ENCODE results near the gene C2CD2.

C2CD2 gene

GRCh38 chr21:41837756-41838297, 116.0 kb downstream of the C2CD2 start:
- Histone ChIP-seq H3K4me3 (replicated peaks; ENCODE audit: insufficient read depth, low read length) (no peak overlapping the region), H3K27ac (replicated peaks) (no peak overlapping the region), H3K27me3 (ENCODE audit: insufficient read depth, poor library complexity, severe bottlenecking) (no peaks in the 10 kb centered on the region)
- DNase-seq (ENCODE audit: low read depth in 1 of 2, low spot score in 1 of 2) = no peak
- TF ChIP-seq, protein P1, sequence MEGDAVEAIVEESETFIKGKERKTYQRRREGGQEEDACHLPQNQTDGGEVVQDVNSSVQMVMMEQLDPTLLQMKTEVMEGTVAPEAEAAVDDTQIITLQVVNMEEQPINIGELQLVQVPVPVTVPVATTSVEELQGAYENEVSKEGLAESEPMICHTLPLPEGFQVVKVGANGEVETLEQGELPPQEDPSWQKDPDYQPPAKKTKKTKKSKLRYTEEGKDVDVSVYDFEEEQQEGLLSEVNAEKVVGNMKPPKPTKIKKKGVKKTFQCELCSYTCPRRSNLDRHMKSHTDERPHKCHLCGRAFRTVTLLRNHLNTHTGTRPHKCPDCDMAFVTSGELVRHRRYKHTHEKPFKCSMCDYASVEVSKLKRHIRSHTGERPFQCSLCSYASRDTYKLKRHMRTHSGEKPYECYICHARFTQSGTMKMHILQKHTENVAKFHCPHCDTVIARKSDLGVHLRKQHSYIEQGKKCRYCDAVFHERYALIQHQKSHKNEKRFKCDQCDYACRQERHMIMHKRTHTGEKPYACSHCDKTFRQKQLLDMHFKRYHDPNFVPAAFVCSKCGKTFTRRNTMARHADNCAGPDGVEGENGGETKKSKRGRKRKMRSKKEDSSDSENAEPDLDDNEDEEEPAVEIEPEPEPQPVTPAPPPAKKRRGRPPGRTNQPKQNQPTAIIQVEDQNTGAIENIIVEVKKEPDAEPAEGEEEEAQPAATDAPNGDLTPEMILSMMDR (IDR thresholded peaks at IDR 0.05; ENCODE audit: insufficient read depth, low read length) = no peak
- TF ChIP-seq REST (IDR thresholded peaks at IDR 0.05; ENCODE audit: insufficient replicate concordance, low read depth) = no peak
- TF ChIP-seq POLR2AphosphoS5 (IDR thresholded peaks at IDR 0.05; ENCODE audit: low read depth) = no peak
- TF ChIP-seq GABPA (IDR thresholded peaks at IDR 0.05; ENCODE audit: low read depth) = no peak
- TF ChIP-seq SPI1 (IDR thresholded peaks at IDR 0.05; ENCODE audit: borderline replicate concordance, low read depth) = no peak

DNA sequence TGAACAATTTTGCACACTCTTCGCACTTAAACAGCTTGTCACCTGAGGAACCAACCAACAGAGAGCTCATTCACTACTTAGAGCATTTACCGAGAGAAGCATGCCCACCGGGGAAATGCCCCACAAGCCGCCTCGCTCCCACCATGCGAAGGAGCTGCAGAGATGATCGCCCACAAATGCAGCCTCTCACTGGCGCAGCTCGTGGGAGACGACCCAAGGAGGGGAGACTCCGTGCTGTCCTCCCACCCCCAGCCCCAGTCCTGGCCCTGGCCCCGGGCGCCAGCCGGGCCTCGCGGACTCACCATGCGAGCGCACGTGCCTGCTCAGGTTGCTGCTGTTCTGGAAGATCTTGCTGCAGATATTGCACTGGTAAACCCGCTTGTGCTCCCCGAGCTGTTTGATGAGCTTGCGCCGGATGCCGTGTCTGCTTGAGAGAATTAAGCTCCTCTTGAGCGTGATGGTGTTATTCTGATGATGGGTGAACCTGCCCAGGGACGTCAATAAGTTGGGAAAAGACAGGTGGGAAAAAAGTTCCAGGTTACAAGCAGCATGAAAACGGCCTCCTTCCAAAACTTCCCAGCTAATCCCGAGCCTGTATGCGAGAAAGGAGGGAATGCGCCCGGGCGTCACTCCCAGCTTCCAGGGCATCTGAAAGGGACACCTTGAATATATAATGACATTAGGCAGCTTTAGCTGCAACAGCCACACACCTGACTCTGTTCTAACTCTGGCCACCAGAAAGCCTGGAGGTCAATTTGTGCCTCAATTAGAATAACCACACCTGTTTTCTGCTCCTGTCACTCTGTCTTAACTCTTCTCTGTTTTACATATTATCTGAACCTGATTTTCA, 117.4 kb downstream of the C2CD2 start:
- Histone ChIP-seq H3K27ac (replicated peaks) (no peak overlapping the region), H3K27me3 (ENCODE audit: insufficient read depth, poor library complexity, severe bottlenecking) (no peaks in the 10 kb centered on the region), H3K4me3 (replicated peaks; ENCODE audit: insufficient read depth, low read length) (no peak overlapping the region)
- TF ChIP-seq, protein P1 (IDR thresholded peaks at IDR 0.05; ENCODE audit: insufficient read depth, low read length) = no peak
- TF ChIP-seq SPI1 (IDR thresholded peaks at IDR 0.05; ENCODE audit: borderline replicate concordance, low read depth) = no peak
- TF ChIP-seq GABPA (IDR thresholded peaks at IDR 0.05; ENCODE audit: low read depth) = no peak
- no peak for TF ChIP-seq REST (IDR thresholded peaks at IDR 0.05; ENCODE audit: insufficient replicate concordance, low read depth)
- no peak for TF ChIP-seq POLR2AphosphoS5 (IDR thresholded peaks at IDR 0.05; ENCODE audit: low read depth)
- DNase-seq (ENCODE audit: low read depth in 1 of 2, low spot score in 1 of 2) = no peak

- DNase-seq (ENCODE audit: low read depth in 1 of 2, low spot score in 1 of 2) = no peak
- Histone ChIP-seq H3K4me3 (replicated peaks; ENCODE audit: insufficient read depth, low read length) (no peak overlapping the region), H3K27ac (replicated peaks) (no peak overlapping the region), H3K27me3 (ENCODE audit: insufficient read depth, poor library complexity, severe bottlenecking) (no peaks in the 10 kb centered on the region)
- no peak for TF ChIP-seq REST (IDR thresholded peaks at IDR 0.05; ENCODE audit: insufficient replicate concordance, low read depth)
- TF ChIP-seq POLR2AphosphoS5 (IDR thresholded peaks at IDR 0.05; ENCODE audit: low read depth) = no peak
- no peak for TF ChIP-seq SPI1 (IDR thresholded peaks at IDR 0.05; ENCODE audit: borderline replicate concordance, low read depth)
- TF ChIP-seq, protein P1 (IDR thresholded peaks at IDR 0.05; ENCODE audit: insufficient read depth, low read length) = no peak
- no peak for TF ChIP-seq GABPA (IDR thresholded peaks at IDR 0.05; ENCODE audit: low read depth)
Measured at GRCh38 chr21:41835711-41836154, 118.1 kb downstream of the C2CD2 start.
